Keratinocyte (primary cell): ENCODE measurements around the gene CRADD.

ENCODE experiments used
- EZH2 ChIP-seq: IDR thresholded peaks from one replicate; pipeline ENCODE4 v1.6.1; 2012; ENCODE audit warnings: inconsistent platforms, mild to moderate bottlenecking, low read length, moderate library complexity
- TF ChIP-seq, protein P1 (sequence below), 3 experiments: IDR thresholded peaks in 1 of 3; conservative IDR thresholded peaks in 1 of 3; optimal IDR thresholded peaks in 1 of 3; 2 replicates in 2 of 3; 3 replicates in 1 of 3; pipeline versions ENCODE3 to v1.5.1; 2011; ENCODE audit warnings: low read length in 3 of 3, mild to moderate bottlenecking in 3 of 3, moderate library complexity in 2 of 3, control low read depth in 1 of 3, inconsistent platforms in 1 of 3; ENCODE audit not compliant: insufficient read depth in 2 of 3; ENCODE audit errors: extremely low read depth in 1 of 3

DNA sequence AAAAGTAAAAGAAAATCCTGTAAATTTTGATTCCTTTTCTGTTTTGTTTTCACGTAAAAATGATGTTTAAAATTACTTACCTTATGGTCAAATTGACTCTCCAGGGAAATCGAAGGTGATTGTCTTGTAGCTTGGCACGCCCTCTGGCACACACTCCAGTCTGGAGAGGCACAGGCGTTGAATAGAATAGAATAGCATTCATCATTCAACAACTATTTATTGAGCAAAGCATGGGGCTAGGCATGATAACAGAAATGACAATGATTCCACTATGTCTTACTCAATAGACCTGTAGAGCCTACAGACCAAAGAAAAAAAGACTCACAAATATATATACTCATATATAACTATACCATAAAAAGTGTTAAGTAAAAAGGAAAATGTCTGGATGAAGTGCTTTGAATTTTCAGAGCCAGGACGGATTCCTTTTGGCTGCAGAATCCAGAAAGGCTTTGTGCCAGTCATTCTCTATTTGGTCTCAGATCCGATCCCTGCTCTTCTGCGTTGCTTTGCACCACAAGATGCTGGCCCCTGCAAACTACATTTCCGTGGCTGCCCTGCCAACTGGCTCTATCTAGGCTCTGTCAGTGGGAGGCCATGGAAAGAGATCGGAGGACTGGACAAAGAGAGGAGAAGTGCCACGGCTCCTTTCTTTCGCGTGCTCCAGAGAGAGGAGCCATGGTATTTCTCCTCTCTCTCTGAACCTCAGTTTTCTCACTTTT is 231.8 kb downstream of the CRADD start:
- TF ChIP-seq EZH2 = no peak
- TF ChIP-seq, protein P1, sequence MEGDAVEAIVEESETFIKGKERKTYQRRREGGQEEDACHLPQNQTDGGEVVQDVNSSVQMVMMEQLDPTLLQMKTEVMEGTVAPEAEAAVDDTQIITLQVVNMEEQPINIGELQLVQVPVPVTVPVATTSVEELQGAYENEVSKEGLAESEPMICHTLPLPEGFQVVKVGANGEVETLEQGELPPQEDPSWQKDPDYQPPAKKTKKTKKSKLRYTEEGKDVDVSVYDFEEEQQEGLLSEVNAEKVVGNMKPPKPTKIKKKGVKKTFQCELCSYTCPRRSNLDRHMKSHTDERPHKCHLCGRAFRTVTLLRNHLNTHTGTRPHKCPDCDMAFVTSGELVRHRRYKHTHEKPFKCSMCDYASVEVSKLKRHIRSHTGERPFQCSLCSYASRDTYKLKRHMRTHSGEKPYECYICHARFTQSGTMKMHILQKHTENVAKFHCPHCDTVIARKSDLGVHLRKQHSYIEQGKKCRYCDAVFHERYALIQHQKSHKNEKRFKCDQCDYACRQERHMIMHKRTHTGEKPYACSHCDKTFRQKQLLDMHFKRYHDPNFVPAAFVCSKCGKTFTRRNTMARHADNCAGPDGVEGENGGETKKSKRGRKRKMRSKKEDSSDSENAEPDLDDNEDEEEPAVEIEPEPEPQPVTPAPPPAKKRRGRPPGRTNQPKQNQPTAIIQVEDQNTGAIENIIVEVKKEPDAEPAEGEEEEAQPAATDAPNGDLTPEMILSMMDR (optimal IDR thresholded peaks at IDR 0.05 in 1 of 3, IDR thresholded peaks at IDR 0.05 in 1 of 3, conservative IDR thresholded peaks at IDR 0.05 in 1 of 3; ENCODE audit: extremely low read depth in 1 of 3, insufficient read depth in 2 of 3, low read length in 3 of 3) = no peak
